ENCODE data around the gene HYCC2. TPM values are rescaled to one million over a fixed set of nuclear protein-coding genes. Genes with fewer than 3 reads are reported as not detected.
A peak's percentile ranks its signal among the peaks of the same experiment; 100 is the strongest.
"Not testable (repeated sequence)": the region's sequence is repeated elsewhere in the genome, so short reads cannot be mapped to it uniquely, and the experiment has no call there.

Gene HYCC2
- total and polyA plus RNA-seq, 9 donors, result 4.9 to 8.4 (median 6.8) TPM

GRCh38 chr2:201073071-201073470 is 1.6 kb upstream of the HYCC2 start:
- H3K36me3 ChIP-seq (ENCODE audit: control insufficient read depth, insufficient read depth, low read length), result no peaks in the 10 kb centered on the region
- no peak overlapping the region for H3K4me3 ChIP-seq (ENCODE audit: low read length)
- no peak overlapping the region for H3K27ac ChIP-seq (ENCODE audit: low read length)
- no peaks in the 10 kb centered on the region for H3K27me3 ChIP-seq (ENCODE audit: control insufficient read depth, insufficient read depth, low read length)
- WGBS (ENCODE audit: insufficient coverage), result no CpG with 5 or more reads among the region's 1 CpG
- H3K4me1 ChIP-seq (ENCODE audit: control insufficient read depth, insufficient read depth, low read length), result peaks cover 8% of the 10 kb centered on the region
- no peaks in the 10 kb centered on the region for H3K9me3 ChIP-seq (replicated peaks; ENCODE audit: control insufficient read depth, low read depth, low read length)
- DNase-seq, result no peak

DNA sequence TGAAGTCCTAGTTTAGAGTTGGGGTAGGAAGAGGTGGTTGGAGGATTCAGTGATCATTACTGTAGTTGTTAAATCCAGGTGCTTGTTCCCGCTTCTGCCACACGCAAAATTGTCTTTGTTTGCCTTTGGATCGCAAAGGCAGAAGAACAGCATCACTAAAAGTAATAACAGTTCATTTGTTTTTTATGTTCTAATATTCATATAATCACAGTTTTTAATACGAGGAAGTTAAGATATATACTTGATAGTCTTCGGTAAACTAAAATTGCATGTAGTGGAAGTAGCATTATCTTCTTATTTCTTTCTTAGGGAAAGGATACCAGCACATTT is 695 bp upstream of the HYCC2 start:
- Histone ChIP-seq H3K27me3 (ENCODE audit: control insufficient read depth, insufficient read depth, low read length) (no peaks in the 10 kb centered on the region), H3K9me3 (replicated peaks; ENCODE audit: control insufficient read depth, low read depth, low read length) (no peaks in the 10 kb centered on the region), H3K4me3 (ENCODE audit: low read length) (peak overlapping the region; percentile 96), H3K4me1 (ENCODE audit: control insufficient read depth, insufficient read depth, low read length) (peaks cover 8% of the 10 kb centered on the region), H3K36me3 (ENCODE audit: control insufficient read depth, insufficient read depth, low read length) (no peaks in the 10 kb centered on the region), H3K27ac (ENCODE audit: low read length) (peak overlapping the region; percentile 91)
- WGBS (ENCODE audit: insufficient coverage), result no CpG with 5 or more reads among the region's 5 CpGs
- no peak for DNase-seq

- WGBS (ENCODE audit: insufficient coverage), result under 1% methylated on average over 18 of the region's 21 CpGs
- Histone ChIP-seq H3K9me3 (replicated peaks; ENCODE audit: control insufficient read depth, low read depth, low read length) (no peaks in the 10 kb centered on the region), H3K36me3 (ENCODE audit: control insufficient read depth, insufficient read depth, low read length) (no peaks in the 10 kb centered on the region), H3K27ac (ENCODE audit: low read length) (peak overlapping the region; percentile 91), H3K4me3 (ENCODE audit: low read length) (peak overlapping the region; percentile 96), H3K4me1 (ENCODE audit: control insufficient read depth, insufficient read depth, low read length) (peaks cover 8% of the 10 kb centered on the region), H3K27me3 (ENCODE audit: control insufficient read depth, insufficient read depth, low read length) (no peaks in the 10 kb centered on the region)
- DNase-seq, result no peak
Observed at GRCh38 chr2:201070948-201071478, 458 bp downstream of the HYCC2 start.

DNA sequence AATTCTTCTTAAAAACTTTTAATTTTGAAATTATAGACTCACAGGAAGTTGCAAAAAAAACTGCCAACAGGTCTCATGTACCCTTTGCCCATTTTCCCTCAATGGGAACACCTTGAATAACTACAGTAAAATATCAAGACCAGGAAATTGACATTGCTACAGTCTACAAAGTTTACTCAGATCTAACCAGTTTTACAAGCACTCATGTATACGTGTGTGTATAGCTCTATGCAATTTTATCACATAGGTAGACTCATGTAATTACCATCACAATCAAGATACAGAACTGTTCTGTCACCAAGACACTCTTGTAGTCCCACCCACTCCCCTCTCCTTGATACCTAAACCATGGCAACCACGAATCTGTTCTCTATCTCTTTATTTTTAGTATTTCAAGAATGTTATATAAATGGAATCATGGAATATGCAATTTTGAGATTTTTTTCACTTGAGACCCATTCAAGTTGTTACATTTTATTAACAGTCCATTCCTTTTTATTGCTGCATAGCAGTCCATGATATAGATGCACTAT is 6.6 kb downstream of the HYCC2 start:
- Histone ChIP-seq H3K27me3 (ENCODE audit: control insufficient read depth, insufficient read depth, low read length) (no peaks in the 10 kb centered on the region), H3K9me3 (replicated peaks; ENCODE audit: control insufficient read depth, low read depth, low read length) (no peaks in the 10 kb centered on the region), H3K27ac (ENCODE audit: low read length) (no peak overlapping the region), H3K4me3 (ENCODE audit: low read length) (no peak overlapping the region), H3K4me1 (ENCODE audit: control insufficient read depth, insufficient read depth, low read length) (no peaks in the 10 kb centered on the region), H3K36me3 (ENCODE audit: control insufficient read depth, insufficient read depth, low read length) (no peaks in the 10 kb centered on the region)
- no peak for DNase-seq
- WGBS (ENCODE audit: insufficient coverage), result no CpG with 5 or more reads among the region's 2 CpGs

DNA sequence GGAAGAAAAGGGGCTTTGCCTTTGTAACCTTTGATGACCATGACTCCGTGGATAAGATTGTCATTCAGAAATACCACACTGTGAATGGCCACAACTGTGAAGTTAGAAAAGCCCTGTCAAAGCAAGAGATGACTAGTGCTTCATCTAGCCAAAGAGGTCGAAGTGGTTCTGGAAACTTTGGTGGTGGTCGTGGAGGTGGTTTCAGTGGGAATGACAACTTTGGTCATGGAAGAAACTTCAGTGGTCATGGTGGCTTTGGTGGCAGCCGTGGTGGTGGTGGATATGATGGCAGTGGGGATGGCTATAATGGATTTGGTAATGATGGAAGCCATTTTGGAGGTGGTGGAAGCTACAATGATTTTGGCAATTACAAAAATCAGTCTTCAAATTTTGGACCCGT is 8.0 kb downstream of the HYCC2 start:
- not testable (repeated sequence) for H3K9me3 ChIP-seq (replicated peaks; ENCODE audit: control insufficient read depth, low read depth, low read length); H3K27ac ChIP-seq (ENCODE audit: low read length); H3K36me3 ChIP-seq (ENCODE audit: control insufficient read depth, insufficient read depth, low read length); H3K27me3 ChIP-seq (ENCODE audit: control insufficient read depth, insufficient read depth, low read length); DNase-seq; H3K4me1 ChIP-seq (ENCODE audit: control insufficient read depth, insufficient read depth, low read length); H3K4me3 ChIP-seq (ENCODE audit: low read length)
- WGBS (ENCODE audit: insufficient coverage), result 94% methylated on average over 5 of the region's 5 CpGs

- Histone ChIP-seq H3K36me3 (ENCODE audit: control insufficient read depth, insufficient read depth, low read length) (no peaks in the 10 kb centered on the region), H3K4me3 (ENCODE audit: low read length) (no peak overlapping the region), H3K27ac (ENCODE audit: low read length) (no peak overlapping the region), H3K4me1 (ENCODE audit: control insufficient read depth, insufficient read depth, low read length) (peaks cover 9% of the 10 kb centered on the region), H3K27me3 (ENCODE audit: control insufficient read depth, insufficient read depth, low read length) (no peaks in the 10 kb centered on the region), H3K9me3 (replicated peaks; ENCODE audit: control insufficient read depth, low read depth, low read length) (no peaks in the 10 kb centered on the region)
- DNase-seq, result no peak
- no CpG with 5 or more reads among the region's 10 CpGs for WGBS (ENCODE audit: insufficient coverage)
Observed at GRCh38 chr2:201059961-201060755, 11.3 kb downstream of the HYCC2 start.

DNA sequence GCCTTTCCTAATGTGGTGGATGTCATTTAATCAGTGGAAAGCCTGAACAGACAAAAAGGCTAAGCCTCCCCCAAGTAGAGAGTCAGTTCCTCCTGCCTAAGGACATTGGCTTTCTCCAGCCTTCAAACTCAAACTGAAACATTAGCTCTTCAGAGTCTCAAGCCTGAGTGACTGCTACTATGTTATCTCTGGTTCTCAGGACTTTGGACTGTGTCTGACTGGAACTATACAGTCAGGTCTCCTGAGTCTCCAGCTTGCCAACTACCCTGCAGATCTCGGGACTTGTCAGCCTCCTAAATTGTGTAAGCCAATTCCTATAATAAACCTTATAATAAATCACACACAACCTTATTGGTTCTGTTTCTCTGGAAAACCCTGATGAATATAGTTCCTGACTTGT is 12.6 kb downstream of the HYCC2 start:
- no peaks in the 10 kb centered on the region for H3K9me3 ChIP-seq (replicated peaks; ENCODE audit: control insufficient read depth, low read depth, low read length)
- H3K27ac ChIP-seq (ENCODE audit: low read length), result no peak overlapping the region

GRCh38 chr2:201057715-201058248 is 13.7 kb downstream of the HYCC2 start:
- peaks cover 9% of the 10 kb centered on the region for H3K4me1 ChIP-seq (ENCODE audit: control insufficient read depth, insufficient read depth, low read length)
- no peak overlapping the region for H3K4me3 ChIP-seq (ENCODE audit: low read length)
- WGBS (ENCODE audit: insufficient coverage), result 83% methylated on average over 2 of the region's 4 CpGs
- DNase-seq, result peak; percentile 11
- peak overlapping the region; percentile 72 for H3K27ac ChIP-seq (ENCODE audit: low read length)
- H3K9me3 ChIP-seq (replicated peaks; ENCODE audit: control insufficient read depth, low read depth, low read length), result no peaks in the 10 kb centered on the region
- H3K36me3 ChIP-seq (ENCODE audit: control insufficient read depth, insufficient read depth, low read length), result peaks cover under 1% of the 10 kb centered on the region
- no peaks in the 10 kb centered on the region for H3K27me3 ChIP-seq (ENCODE audit: control insufficient read depth, insufficient read depth, low read length)

More for the DNA sequence above, 12.6 kb downstream of the HYCC2 start:
- no peaks in the 10 kb centered on the region for H3K36me3 ChIP-seq (ENCODE audit: control insufficient read depth, insufficient read depth, low read length)
- DNase-seq, result no peak
- WGBS (ENCODE audit: insufficient coverage), result no CpG with 5 or more reads among the region's 1 CpG
- H3K4me1 ChIP-seq (ENCODE audit: control insufficient read depth, insufficient read depth, low read length), result peaks cover 9% of the 10 kb centered on the region
- no peaks in the 10 kb centered on the region for H3K27me3 ChIP-seq (ENCODE audit: control insufficient read depth, insufficient read depth, low read length)
- no peak overlapping the region for H3K4me3 ChIP-seq (ENCODE audit: low read length)

DNA sequence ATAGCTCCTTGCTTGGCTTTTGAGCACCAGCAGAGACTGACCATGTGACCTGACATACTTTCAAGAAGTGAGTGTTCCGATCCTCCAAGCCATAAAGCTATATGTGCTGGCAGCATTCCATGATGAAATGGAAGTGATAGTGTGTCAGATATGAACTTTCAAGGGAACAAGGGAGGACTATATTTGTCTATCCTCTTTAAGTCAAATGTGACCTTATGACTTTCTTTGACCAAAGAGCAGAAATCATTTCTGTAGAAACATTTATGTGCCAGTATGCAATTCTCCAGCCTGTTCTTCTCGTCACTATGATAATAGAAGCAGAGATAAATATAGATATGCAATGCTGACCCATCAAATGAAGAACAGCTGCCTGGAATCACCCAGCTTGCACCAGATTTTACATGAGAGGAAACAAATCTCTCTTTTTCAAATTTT is 14.4 kb downstream of the HYCC2 start:
- Histone ChIP-seq H3K4me3 (ENCODE audit: low read length) (no peak overlapping the region), H3K9me3 (replicated peaks; ENCODE audit: control insufficient read depth, low read depth, low read length) (no peaks in the 10 kb centered on the region), H3K27me3 (ENCODE audit: control insufficient read depth, insufficient read depth, low read length) (no peaks in the 10 kb centered on the region), H3K36me3 (ENCODE audit: control insufficient read depth, insufficient read depth, low read length) (peaks cover 2% of the 10 kb centered on the region), H3K4me1 (ENCODE audit: control insufficient read depth, insufficient read depth, low read length) (peaks cover 9% of the 10 kb centered on the region), H3K27ac (ENCODE audit: low read length) (peak overlapping the region; percentile 60)
- peak; percentile 43 for DNase-seq
- 40% methylated on average over 1 of the region's 2 CpGs for WGBS (ENCODE audit: insufficient coverage)

DNA sequence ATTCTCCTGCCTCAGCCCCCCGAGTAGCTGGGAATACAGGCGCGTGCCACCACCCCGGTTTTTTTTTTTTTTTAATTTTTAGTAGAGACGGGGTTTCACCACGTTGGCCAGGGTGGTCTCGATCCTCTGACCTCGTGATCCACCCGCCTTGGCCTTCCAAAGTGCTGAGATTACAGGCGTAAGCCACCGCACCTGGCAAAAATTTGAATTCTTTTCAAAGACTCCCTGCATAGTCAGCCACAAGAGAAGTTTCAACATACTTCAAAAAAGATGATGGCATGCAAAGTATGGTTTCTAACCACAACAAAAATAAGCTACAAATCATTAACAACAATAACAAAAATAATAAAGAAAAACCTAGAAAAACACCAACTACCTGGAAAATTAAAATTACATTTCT is 22.0 kb downstream of the HYCC2 start:
- Histone ChIP-seq H3K9me3 (replicated peaks; ENCODE audit: control insufficient read depth, low read depth, low read length) (no peaks in the 10 kb centered on the region), H3K27me3 (ENCODE audit: control insufficient read depth, insufficient read depth, low read length) (no peaks in the 10 kb centered on the region), H3K4me3 (ENCODE audit: low read length) (no peak overlapping the region), H3K36me3 (ENCODE audit: control insufficient read depth, insufficient read depth, low read length) (peaks cover 7% of the 10 kb centered on the region), H3K4me1 (ENCODE audit: control insufficient read depth, insufficient read depth, low read length) (no peaks in the 10 kb centered on the region), H3K27ac (ENCODE audit: low read length) (no peak overlapping the region)
- DNase-seq, result no peak
- WGBS (ENCODE audit: insufficient coverage), result 97% methylated on average over 6 of the region's 11 CpGs

All from muscle of leg (tissue), 11 donors.